GM21786 (cell line): ENCODE data around the gene ITGB1BP2.
"Not testable (repeated sequence)": the region's sequence is repeated elsewhere in the genome, so short reads cannot be mapped to it uniquely, and the experiment has no call there.

Experiments
- ATAC-seq: cut with Tn5 transposase; IDR thresholded peaks from one replicate; pipeline ENCODE4 v1.9.1; 2021; ENCODE audit not compliant: unreplicated experiment

The ITGB1BP2 gene

DNA sequence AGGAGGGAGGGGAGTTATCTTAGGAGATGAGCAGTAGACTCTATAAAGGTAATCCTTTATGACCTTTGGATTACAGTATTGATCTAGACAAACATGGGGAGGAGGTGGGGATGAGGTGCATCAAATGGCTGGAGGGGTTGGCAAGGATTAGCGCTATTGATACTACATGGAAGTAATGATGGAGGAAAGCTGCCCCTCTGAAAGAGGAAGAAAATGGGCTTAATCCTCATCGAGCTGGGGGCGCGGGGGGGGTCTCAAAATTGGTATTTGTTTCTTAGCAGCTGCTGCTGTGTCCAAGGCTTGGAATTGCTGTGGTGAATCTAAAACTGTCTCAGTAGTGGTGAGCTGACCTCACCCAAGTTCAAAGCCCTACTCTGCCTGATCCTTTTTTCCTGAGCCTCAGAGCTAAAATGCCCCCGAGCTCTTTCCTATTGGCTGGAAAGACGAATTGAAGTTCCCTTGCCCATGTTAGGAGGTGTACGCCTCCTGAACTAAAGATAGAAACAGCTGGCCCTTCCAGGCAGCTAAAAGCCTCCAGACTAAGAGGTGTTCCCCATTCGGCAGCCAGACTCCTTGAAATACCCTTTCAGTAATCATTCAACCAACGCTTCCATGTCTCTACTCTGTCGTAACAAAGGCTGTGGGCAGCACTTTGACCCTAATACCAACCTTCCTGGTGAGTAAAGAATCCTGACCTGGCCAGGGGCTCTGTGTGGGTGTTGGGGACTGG, at the start of gene ITGB1BP2:
Gene ITGB1BP2 (plus strand): TSS at position 556 of the 730 bp plus-strand sequence. CDS start 57 bp downstream, at position 613.
- no peak for ATAC-seq

DNA sequence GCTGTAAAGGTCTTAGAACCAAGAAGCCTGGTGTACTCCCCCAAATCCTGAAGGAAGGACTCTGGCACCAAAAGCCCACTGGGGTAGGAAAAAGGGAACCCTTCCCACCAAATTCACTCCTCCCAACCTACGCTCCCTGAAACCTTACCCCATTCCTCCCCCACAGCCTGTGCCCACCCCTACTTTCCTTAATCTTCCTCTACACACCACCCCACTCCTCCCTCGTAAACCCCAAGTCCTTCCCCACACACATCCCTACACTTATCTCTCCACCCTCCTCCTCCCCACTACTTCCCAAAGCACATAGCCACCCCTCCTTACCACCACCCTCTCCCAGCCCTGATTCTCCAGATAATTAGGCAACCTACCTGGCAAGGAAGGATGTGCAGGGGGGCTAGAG, 49.3 kb upstream of the ITGB1BP2 start:
- no peak for ATAC-seq

DNA sequence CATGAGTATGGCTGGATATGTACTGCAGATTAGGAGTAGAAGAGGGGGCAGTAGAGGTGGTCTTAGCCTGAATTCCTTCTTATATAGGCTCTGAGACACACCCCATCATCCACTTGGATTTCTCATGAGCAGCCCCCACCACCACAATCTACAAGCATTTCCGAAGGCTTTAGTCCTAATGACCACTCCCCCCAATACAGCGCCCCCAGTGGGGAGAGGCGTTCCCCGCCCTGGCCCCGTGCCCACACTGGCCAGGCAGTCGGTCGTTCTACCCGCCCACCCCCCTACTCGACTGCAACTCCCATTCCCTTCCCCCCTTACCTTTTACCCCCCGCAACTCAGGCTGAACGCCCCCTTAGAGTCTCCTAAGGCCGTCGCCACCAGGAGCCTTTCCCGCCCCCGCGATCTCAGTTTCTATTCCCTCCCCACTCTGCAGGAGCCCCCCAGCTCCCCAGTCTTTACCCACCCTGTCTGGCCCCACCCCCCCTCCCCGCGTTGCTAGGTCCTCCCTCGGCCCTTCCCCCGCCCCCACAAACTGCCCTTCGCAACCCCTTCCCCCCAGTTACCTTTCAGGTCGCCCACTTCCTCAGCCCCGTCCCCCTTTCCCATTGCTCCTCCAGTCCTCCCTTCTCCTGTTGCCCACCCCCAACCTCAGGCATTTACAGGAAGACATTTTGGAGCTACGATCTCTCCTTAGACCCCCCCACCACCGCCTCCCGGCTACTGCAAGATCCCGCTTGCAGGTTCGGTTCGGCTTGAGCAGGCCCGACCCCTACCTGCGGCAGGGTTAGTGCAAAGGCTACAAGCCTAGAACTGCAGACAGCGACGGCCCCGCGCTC, 48.1 kb upstream of the ITGB1BP2 start:
- no peak for ATAC-seq

DNA sequence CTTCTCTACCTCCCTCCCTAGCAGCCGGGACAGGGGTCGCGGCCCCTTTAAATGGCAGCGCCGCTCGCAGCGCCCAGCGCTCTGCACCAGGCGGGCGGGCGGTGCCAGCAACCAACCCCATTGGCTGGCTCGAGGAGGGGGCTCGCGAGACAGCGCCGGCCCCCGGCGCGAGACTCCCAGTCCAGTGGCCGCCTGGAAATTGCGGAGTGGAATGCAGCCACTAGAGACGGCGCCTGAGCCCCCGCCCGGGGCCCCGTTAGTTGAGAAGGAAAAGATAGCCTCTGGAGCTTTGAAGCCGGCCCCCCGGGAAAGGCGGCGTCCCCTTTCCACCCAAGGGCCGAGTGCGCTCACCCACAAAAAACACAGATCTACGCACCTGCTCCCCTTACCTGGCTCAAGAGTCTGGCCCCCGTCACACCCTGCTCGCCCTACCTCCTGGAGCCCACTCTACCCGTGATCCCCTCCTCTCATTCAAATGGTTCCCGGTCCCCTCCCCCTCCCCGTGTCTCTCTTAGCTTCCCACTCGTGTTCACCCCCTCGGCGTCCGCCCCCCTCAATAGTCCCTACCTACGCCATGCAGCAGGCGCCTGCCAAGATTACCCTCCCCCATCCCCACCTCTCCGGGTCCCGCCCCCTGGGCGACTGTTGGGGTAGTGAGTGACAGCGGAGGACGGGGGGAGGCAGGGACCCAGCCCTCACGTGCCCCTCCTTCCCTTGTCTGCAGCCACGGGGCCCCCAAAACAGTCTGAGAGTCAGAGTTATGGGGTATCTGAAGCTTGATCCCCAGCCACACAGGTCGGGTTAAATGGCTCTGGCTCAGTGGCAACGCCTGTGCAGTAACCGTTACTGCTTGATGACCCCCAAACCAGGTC, 47.2 kb upstream of the ITGB1BP2 start, which contains the start of gene ZMYM3:
Gene ZMYM3 (minus strand): TSS at position 49 of the 872 bp plus-strand sequence. CDS start 885 bp downstream, outside the sequence.
- peak; percentile 61 for ATAC-seq

DNA sequence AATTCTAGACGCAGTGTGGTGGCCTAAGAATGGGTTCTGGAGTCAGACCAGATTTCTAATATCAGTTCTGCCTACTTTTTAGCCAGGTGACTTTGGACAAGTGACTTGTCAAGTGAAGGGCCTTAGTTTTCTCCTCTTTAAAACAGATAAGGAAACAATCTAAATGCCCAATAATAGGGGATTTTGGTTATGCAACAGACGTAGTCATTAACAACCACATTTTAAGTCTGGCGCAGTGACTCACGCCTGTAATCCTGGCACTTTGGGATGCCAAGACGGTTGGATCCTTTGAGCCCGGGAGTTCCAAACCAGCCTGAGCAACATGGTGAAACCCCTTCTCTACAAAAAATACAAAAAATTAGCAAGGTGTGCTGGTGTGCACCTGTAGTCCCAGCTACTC, 45.5 kb upstream of the ITGB1BP2 start:
- ATAC-seq: no peak

DNA sequence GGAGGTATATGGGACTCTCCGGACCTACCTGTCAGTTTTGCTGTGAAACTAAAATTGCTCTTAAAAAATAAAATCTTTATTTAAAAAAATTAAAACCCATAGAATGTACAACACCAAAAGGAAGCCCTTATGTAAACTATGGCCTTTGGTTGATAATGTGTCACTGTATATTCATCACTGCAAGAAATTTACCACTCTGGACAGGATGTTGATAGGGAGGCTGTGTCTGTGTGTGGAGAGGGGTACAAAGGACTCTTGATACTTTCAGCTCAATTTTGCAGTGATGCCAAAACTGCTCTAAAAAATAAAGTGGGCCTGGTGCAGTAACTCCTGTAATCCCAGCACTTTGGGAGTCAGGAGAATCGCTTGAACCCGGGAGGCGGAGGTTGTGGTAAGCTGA, 44.7 kb upstream of the ITGB1BP2 start:
- no peak for ATAC-seq

DNA sequence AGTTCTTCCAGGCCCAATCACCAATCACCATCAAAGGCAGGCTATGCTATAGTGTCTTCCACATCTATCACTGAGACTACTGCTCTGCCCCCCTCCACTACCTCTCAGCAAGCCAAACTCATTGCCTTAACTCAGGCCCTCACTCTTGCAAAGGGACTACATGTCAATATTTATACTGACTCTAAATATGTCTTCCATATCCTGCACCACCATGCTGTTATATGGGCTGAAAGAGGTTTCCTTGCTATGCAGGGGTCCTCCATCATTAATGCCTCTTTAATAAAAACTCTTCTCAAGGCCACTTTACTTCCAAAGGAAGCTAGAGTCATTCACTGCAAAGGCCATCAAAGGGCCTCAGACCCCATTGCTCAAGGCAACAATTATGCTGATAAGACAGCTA, 32.9 kb upstream of the ITGB1BP2 start:
- not testable (repeated sequence) for ATAC-seq

DNA sequence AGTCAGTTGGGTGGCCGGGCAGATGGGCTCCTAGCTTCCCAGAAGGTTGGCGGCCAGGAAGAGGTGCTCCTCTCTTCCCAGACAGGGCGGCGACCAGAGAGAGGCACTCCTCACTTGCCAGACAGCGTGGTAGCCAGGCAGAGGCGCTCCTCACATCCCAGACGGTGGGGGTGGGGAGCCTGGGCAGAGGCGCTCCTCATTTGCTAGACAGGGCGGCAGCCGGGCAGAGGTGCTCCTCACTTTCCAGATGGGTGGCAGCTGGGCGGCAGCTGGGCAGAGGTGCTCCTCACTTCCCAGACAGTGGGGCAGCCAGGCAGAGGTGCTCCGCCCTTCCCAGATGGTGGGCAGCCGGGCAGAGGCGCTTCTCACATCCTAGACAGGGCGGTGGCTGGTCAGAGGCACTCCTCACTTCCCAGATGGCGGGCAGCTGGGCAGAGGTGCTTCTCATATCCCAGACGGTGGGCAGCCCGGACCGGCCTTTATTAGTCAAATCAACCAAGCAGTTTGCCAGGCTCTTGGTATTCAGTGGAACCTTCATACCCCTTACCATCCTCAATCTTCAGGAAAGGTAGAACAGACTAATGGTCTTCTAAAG, 31.7 kb upstream of the ITGB1BP2 start:
- no peak for ATAC-seq

DNA sequence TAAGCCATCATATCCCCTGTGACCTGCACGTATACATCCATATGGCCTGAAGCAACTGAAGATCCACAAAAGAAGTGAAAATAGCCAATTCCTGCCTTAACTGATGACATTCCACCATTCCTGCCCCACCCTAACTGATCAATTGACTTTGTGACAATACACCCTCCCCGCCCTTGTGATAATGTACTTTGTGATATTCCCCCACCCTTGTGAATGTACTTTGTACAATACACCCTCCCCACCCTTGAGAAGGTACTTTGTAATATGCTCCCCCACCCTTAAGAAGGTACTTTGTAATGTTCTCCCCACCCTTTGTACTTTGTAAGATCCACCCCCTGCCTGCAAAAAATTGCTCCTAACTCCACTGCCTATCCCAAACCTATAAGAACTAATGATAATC, 29.2 kb upstream of the ITGB1BP2 start:
- not testable (repeated sequence) for ATAC-seq

DNA sequence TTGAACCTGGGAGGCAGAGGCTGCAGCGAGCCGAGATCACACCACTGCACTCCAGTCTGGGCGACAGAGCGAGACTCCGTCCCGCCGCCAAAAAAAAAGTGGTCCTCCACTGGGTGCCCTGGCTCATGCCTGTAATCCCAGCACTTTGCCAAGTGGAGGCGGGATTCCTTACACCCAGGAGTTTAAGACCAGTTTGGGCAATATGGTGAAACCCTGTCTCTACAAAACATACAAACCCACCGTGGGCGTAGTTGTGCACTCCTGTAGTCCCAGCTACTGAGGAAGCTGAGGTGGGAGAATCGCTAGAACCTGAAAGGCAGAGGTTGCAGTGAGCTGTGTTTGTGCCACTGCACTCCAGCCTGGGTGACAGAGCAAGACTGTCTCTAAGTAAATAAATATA, 20.2 kb upstream of the ITGB1BP2 start:
- not testable (repeated sequence) for ATAC-seq

DNA sequence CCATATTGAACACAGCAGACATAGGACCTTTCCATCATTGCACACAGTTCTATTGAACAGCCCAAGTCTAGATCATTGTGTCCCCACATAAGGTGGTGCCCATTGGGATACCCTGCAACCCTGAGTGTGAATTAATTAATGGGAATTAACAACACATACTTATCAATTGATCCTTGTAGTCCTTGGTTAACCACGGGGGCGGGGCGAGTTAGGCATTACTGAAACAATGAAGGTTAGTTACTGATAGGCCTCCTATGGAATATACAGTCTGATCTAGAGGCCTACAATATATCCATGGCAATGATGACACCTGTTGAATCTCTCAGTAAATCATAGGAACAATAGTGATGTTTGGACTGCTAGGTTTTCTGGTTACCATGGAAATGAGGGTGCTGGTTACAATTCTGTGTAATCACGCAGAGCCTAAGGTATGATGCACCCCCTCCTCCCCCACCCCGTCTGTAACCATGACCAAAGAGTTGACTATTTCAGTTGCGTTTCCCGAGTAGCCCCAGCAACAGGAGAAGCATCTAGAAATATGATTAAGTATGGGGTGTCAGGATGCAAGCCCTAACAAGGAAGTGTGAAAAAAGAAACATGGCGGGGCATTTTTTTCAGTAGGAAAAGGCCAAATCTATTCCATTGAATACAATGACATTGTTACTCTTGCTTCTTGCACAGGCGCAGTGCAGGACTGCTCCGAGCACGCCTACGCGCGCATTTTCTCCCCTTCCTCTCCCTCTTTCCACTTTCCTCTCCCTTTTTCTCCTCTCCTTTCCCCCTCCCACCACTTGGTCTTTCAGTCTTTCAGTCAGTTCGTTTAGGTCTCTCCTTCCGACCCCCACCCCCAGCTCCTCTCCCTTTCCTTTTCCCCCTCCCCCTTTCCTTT, 18.8 kb upstream of the ITGB1BP2 start:
- peak; percentile 21 for ATAC-seq

DNA sequence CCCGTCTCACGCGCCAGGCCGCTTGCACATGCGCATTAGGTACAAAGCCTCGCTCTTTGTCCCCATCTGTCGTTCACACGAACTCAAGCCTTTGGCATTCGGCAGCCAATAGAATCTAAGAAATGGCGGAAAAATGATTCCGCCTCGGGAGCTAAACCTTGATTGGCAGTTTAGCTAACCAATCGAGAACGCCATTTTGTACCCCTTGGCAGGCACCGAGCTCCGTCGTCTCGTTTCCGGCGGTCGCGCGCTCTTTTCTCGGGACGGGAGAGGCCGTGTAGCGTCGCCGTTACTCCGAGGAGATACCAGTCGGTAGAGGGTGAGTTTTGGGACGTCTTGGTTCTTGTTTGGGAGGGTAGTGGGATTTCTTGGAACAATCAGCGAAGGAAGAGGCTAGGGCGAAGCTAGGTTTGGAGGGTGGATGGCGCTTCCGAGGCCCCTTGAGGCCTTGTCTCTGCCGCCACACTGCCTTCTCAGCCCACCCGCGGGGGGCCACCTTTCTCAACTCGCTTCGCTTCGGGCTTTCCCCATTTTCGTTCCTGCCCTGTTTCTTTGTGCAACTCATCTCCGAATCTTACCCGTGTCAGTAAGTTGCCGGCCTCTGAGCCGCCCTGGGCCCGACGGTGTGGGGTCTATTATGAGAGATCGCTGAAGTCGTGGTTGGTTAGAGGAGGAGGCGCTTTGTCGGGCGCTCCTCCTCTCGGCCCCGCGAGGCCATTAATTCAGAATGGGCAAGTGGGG, 18.0 kb upstream of the ITGB1BP2 start, which contains the start of gene NONO:
Gene NONO (plus strand): TSS at position 233 of the 741 bp plus-strand sequence. CDS start 7,003 bp downstream, outside the sequence.
- ATAC-seq: peak; percentile 85

DNA sequence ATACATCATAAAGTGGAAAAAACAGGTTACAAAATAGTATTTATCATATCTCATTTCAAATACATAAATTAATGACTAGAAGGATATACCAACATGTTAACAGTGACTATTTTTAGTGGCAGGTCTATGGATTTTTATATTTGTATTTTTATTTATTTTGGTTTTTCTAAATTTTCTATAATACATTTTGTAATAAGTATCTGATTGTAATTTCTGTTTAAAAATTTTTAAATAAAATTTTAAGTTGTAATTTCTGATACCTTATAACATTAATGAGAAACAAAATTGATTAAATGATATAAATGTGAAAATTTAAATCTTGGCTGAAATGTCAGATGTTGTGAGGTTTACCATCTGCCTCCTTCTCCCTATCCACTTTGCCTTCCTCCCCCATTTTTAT, 15.6 kb upstream of the ITGB1BP2 start:
- no peak for ATAC-seq

DNA sequence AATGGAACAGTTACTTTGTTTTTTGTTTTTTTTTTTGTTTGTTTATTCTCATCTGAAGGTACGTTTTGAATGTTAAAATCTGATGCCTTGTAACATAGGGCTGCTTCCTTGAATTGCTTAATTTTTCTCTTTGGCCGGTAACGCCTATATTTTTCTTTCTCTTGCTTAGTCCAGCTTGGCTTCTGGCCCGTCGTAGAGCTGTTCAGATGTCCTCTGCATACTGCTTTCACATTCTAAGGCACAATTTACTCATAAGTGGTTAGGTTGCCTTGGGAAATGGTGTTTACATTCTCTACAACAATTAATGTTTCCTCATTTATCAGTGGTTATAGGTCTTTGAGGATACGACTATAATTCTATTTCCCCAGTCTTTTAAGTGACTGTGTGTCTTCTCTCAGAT, 10.2 kb upstream of the ITGB1BP2 start:
- no peak for ATAC-seq

DNA sequence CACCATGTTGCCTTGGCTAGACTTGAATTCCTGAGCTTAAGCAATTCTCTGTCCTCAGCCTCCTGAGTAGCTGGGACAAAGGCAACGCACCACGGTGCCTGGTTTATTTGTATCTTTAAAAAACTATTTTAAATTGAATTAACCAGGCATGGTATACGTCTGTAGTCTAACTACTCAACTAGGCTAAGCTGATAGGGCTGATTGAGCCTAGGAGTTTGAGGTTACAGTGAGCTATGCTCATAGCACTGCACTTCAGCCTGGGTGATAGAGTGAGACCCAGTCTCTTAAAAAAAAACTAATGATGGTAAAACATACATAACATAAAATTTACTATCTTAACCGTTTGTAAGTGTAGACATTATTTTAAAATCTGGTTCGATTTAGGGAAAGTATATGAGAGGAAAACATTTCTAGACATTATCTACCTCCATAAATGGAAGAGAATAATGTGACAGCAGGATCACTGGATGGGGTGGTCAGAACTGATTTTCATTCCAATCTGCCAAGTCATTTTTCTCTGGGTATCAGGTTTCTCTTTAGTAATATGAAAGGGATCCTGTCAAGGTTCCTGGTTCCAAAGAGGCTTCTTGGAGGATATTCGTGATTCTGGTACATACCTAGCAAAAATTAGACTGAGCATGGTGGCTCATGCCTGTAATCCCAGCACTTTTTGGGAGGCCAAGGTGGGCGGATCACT, 8.7 kb upstream of the ITGB1BP2 start:
- ATAC-seq: no peak

DNA sequence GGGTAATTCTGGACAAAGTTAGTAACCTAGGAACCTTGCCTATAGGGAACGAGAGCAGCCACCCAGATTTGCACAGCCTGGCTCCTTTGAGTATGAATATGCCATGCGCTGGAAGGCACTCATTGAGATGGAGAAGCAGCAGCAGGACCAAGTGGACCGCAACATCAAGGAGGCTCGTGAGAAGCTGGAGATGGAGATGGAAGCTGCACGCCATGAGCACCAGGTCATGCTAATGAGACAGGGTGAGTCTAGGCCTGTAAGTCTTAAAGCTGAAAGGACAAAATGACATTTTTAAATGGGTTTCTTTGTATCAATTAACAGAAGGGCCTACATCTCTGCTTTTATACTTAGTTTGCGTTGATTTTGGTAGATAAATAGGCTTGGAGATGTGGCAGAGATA, 4.7 kb upstream of the ITGB1BP2 start:
- ATAC-seq: no peak

DNA sequence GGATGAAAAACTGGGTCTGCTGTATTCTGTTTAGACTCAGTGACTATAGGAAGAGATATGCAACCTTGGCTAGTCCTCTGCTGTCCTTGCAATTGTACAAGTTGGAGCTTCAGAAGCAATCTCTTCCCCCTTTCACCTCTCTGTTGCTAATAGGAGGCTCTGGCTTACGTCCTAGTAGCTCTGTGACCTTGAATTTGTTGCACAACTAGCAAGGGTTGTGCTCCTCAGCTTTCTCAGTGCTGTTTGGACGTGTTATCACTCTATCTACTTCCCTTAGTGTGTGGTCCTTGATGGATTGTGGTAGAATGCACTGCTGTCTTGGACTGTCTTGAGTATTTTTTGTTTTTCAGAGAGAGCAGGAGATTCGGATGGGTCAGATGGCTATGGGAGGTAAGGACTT, 3.4 kb upstream of the ITGB1BP2 start:
- ATAC-seq: no peak

DNA sequence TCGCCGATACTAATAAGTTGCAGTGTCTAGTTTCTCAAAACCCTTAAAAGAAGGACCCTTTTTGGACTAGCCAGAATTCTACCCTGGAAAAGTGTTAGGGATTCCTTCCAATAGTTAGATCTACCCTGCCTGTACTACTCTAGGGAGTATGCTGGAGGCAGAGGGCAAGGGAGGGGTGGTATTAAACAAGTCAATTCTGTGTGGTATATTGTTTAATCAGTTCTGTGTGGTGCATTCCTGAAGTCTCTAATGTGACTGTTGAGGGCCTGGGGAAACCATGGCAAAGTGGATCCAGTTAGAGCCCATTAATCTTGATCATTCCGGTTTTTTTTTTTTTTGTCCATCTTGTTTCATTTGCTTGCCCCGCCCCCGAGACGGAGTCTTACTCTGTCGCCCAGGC, 1.5 kb upstream of the ITGB1BP2 start:
- ATAC-seq: not testable (repeated sequence)
